Upper lobe of left lung (tissue), 4 donors: ENCODE results near the gene SCO2.

Experiments used
- CTCF ChIP-seq, 6 experiments: fragments of 450-650 bp in 4 of 6; fragments of 200-600 bp in 2 of 6; sonication (generic) in 2 of 6; IDR thresholded peaks; one replicate each; pipeline ENCODE4 v1.5.1; 2016 to 2019; ENCODE audit warnings: antibody characterized with exemption in 6 of 6
- EP300 ChIP-seq, 4 donors: sonication (generic); formaldehyde crosslinking; IDR thresholded peaks; one replicate each; pipeline ENCODE4 v1.5.1; 2017; ENCODE audit warnings: antibody characterized with exemption in 4 of 4, control low read depth in 2 of 4
- POLR2A ChIP-seq, 4 donors: fragments of 450-650 bp; IDR thresholded peaks; one replicate each; pipeline ENCODE4 v1.5.1; 2016 to 2017; ENCODE audit warnings: antibody characterized with exemption in 4 of 4, mild to moderate bottlenecking in 2 of 4
- POLR2AphosphoS5 ChIP-seq, 2 donors: sonication (generic); formaldehyde crosslinking; IDR thresholded peaks; one replicate each; pipeline ENCODE4 v1.5.1; 2017; ENCODE audit warnings: antibody characterized with exemption in 2 of 2

GRCh38 chr22:50529416-50529896, 4.1 kb upstream of the SCO2 start:
- no peak for TF ChIP-seq CTCF (IDR thresholded peaks at IDR 0.05)
- no peak for TF ChIP-seq POLR2AphosphoS5 (IDR thresholded peaks at IDR 0.05)
- TF ChIP-seq EP300 (IDR thresholded peaks at IDR 0.05): peak in 1 of 4 donors; percentile 28
- no peak for TF ChIP-seq POLR2A (IDR thresholded peaks at IDR 0.05)
